HG03354 (cell line): ENCODE measurements around the gene ADGRG6.
A peak's percentile ranks its signal among the peaks of the same experiment; 100 is the strongest.

Experiments used
- ATAC-seq: cut with Tn5 transposase; IDR thresholded peaks from one replicate; pipeline ENCODE4 v1.9.1; 2021; ENCODE audit warnings: mild to moderate bottlenecking; ENCODE audit not compliant: unreplicated experiment, poor library complexity, severe bottlenecking

ADGRG6 gene

GRCh38 chr6:142369266-142369665 lies 67.5 kb downstream of the ADGRG6 start:
- ATAC-seq: no peak

- ATAC-seq: no peak
Observed at GRCh38 chr6:142372348-142372747, 70.5 kb downstream of the ADGRG6 start.

- ATAC-seq: no peak
Observed at GRCh38 chr6:142373268-142374090, 71.7 kb downstream of the ADGRG6 start.

- no peak for ATAC-seq
Observed at GRCh38 chr6:142374091-142374770, 72.4 kb downstream of the ADGRG6 start.

GRCh38 chr6:142374965-142375733 lies 73.3 kb downstream of the ADGRG6 start:
- no peak for ATAC-seq

- ATAC-seq: no peak
Observed at GRCh38 chr6:142376115-142376514, 74.3 kb downstream of the ADGRG6 start.

- no peak for ATAC-seq
Observed at GRCh38 chr6:142376800-142377496, 75.1 kb downstream of the ADGRG6 start.

GRCh38 chr6:142377497-142377848 lies 75.7 kb downstream of the ADGRG6 start:
- no peak for ATAC-seq

GRCh38 chr6:142378138-142378875 lies 76.5 kb downstream of the ADGRG6 start:
- ATAC-seq: no peak

- ATAC-seq: no peak
Observed at GRCh38 chr6:142380626-142381025, 78.8 kb downstream of the ADGRG6 start.

- ATAC-seq: no peak
Observed at GRCh38 chr6:142381181-142381580, 79.4 kb downstream of the ADGRG6 start.

GRCh38 chr6:142381845-142382378 lies 80.1 kb downstream of the ADGRG6 start:
- no peak for ATAC-seq

- no peak for ATAC-seq
Observed at GRCh38 chr6:142384519-142385254, 82.9 kb downstream of the ADGRG6 start.

GRCh38 chr6:142385352-142385751 lies 83.5 kb downstream of the ADGRG6 start:
- no peak for ATAC-seq

- no peak for ATAC-seq
Observed at GRCh38 chr6:142386657-142387056, 84.8 kb downstream of the ADGRG6 start.

GRCh38 chr6:142387997-142388815 lies 86.4 kb downstream of the ADGRG6 start:
- ATAC-seq: peak; percentile 80

GRCh38 chr6:142395266-142395665 lies 93.5 kb downstream of the ADGRG6 start:
- peak; percentile 14 for ATAC-seq
